Skeletal muscle satellite cell (primary cell): ENCODE results near the gene ZNF182. TPM values are rescaled to one million over a fixed set of nuclear protein-coding genes. Genes with fewer than 3 reads are reported as not detected.
A peak's percentile ranks its signal among the peaks of the same experiment; 100 is the strongest.
"Not testable (repeated sequence)": the region's sequence is repeated elsewhere in the genome, so short reads cannot be mapped to it uniquely, and the experiment has no call there.

Experiments
- H3K27me3 ChIP-seq: 2 replicates; pipeline ENCODE4 v1.7.0; 2013; ENCODE audit warnings: low read length; ENCODE audit not compliant: control insufficient read depth, insufficient read depth
- H3K36me3 ChIP-seq: 2 replicates; pipeline ENCODE4 v1.7.0; 2013; ENCODE audit warnings: mild to moderate bottlenecking, control low read depth, low read length; ENCODE audit not compliant: insufficient read depth
- H3K4me1 ChIP-seq: 2 replicates; pipeline ENCODE4 v1.7.0; 2013; ENCODE audit warnings: low read length; ENCODE audit not compliant: control insufficient read depth, insufficient read depth
- H3K4me2 ChIP-seq: 2 replicates; pipeline ENCODE4 v1.7.0; 2013; ENCODE audit warnings: mild to moderate bottlenecking, low read length
- H3K4me3 ChIP-seq: 2 replicates; pipeline ENCODE4 v1.7.0; 2013; ENCODE audit warnings: low read length
- H3K9ac ChIP-seq: 2 replicates; pipeline ENCODE4 v1.7.0; 2013; ENCODE audit warnings: mild to moderate bottlenecking, low read depth, low read length, moderate library complexity
- H3K9me3 ChIP-seq: replicated peaks from 2 replicates; pipeline ENCODE4 v1.7.0; 2013; ENCODE audit warnings: mild to moderate bottlenecking, control low read depth, low read length
- total RNA-seq: library from RNA; depleted of rRNA; stranded (reverse); fragments of >200 nt; gene quantifications from 2 replicates; pipeline ENCODE4 v1.2.3, GENCODE V29; 2012; rRNA removed

The ZNF182 gene
- total RNA-seq, result 2.0 and 2.5 TPM in 2 replicates

GRCh38 chrX:48003758-48004457 is at the start of gene ZNF182:
ZNF182 (minus strand) TSS chrX:48003989; CDS start chrX:48002609, 1,380 bp downstream.
- H3K9me3 ChIP-seq, result no peaks in the 10 kb centered on the region
- H3K9ac ChIP-seq, result peak within 1 kb of the TSS; percentile 86
- H3K27me3 ChIP-seq, result no peaks in the 10 kb centered on the region
- H3K4me3 ChIP-seq, result peak within 1 kb of the TSS; percentile 79
- peak within 1 kb of the TSS; percentile 96 for H3K4me2 ChIP-seq
- no peaks in the 10 kb centered on the region for H3K4me1 ChIP-seq
- H3K36me3 ChIP-seq, result no peaks in the 10 kb centered on the region

- H3K4me2 ChIP-seq, result no peak overlapping the region
- no peaks in the 10 kb centered on the region for H3K27me3 ChIP-seq
- H3K9ac ChIP-seq, result no peak overlapping the region
- peaks cover 4% of the 10 kb centered on the region for H3K4me1 ChIP-seq
- no peak overlapping the region for H3K4me3 ChIP-seq
- H3K9me3 ChIP-seq, result no peaks in the 10 kb centered on the region
- no peaks in the 10 kb centered on the region for H3K36me3 ChIP-seq
Observed at GRCh38 chrX:48046846-48047245, 43.1 kb upstream of the ZNF182 start.

- Histone ChIP-seq H3K4me3 (no peak overlapping the region), H3K9ac (no peak overlapping the region), H3K36me3 (no peaks in the 10 kb centered on the region), H3K4me1 (peaks cover 4% of the 10 kb centered on the region), H3K9me3 (no peaks in the 10 kb centered on the region), H3K4me2 (no peak overlapping the region), H3K27me3 (no peaks in the 10 kb centered on the region)
Observed at GRCh38 chrX:48045410-48046311, 41.9 kb upstream of the ZNF182 start.

GRCh38 chrX:48043056-48043455 is 39.3 kb upstream of the ZNF182 start:
- Histone ChIP-seq H3K9me3 (no peaks in the 10 kb centered on the region), H3K4me2 (no peak overlapping the region), H3K27me3 (no peaks in the 10 kb centered on the region), H3K4me3 (no peak overlapping the region), H3K9ac (no peak overlapping the region), H3K36me3 (no peaks in the 10 kb centered on the region), H3K4me1 (peaks cover 4% of the 10 kb centered on the region)

- Histone ChIP-seq H3K4me1 (no peaks in the 10 kb centered on the region), H3K9me3 (no peaks in the 10 kb centered on the region), H3K27me3 (no peaks in the 10 kb centered on the region), H3K36me3 (no peaks in the 10 kb centered on the region), H3K9ac (no peak overlapping the region), H3K4me2 (no peak overlapping the region), H3K4me3 (no peak overlapping the region)
Observed at GRCh38 chrX:48035891-48036290, 32.1 kb upstream of the ZNF182 start.

- H3K36me3 ChIP-seq, H3K4me2 ChIP-seq, H3K4me3 ChIP-seq: not testable (repeated sequence)
Observed at GRCh38 chrX:48030641-48031173, 26.9 kb upstream of the ZNF182 start.

GRCh38 chrX:48030237-48030636 is 26.4 kb upstream of the ZNF182 start:
- Histone ChIP-seq H3K27me3 (no peaks in the 10 kb centered on the region), H3K36me3 (no peaks in the 10 kb centered on the region), H3K4me3 (no peak overlapping the region), H3K4me1 (no peaks in the 10 kb centered on the region), H3K9ac (no peak overlapping the region), H3K9me3 (no peaks in the 10 kb centered on the region), H3K4me2 (no peak overlapping the region)

More at GRCh38 chrX:48030641-48031173, 26.9 kb upstream of the ZNF182 start:
- H3K4me1 ChIP-seq, H3K9me3 ChIP-seq, H3K27me3 ChIP-seq, H3K9ac ChIP-seq: not testable (repeated sequence)

- Histone ChIP-seq H3K9me3 (no peaks in the 10 kb centered on the region), H3K4me3 (no peak overlapping the region), H3K27me3 (no peaks in the 10 kb centered on the region), H3K4me2 (no peak overlapping the region), H3K36me3 (no peaks in the 10 kb centered on the region), H3K4me1 (no peaks in the 10 kb centered on the region), H3K9ac (no peak overlapping the region)
Observed at GRCh38 chrX:48028091-48028490, 24.3 kb upstream of the ZNF182 start.

GRCh38 chrX:48027545-48027944 is 23.8 kb upstream of the ZNF182 start:
- H3K27me3 ChIP-seq, H3K9me3 ChIP-seq, H3K4me1 ChIP-seq, H3K36me3 ChIP-seq, H3K4me2 ChIP-seq, H3K9ac ChIP-seq, H3K4me3 ChIP-seq: not testable (repeated sequence)

- Histone ChIP-seq H3K9ac (no peak overlapping the region), H3K4me3 (no peak overlapping the region), H3K4me2 (no peak overlapping the region), H3K9me3 (no peaks in the 10 kb centered on the region), H3K36me3 (no peaks in the 10 kb centered on the region), H3K4me1 (no peaks in the 10 kb centered on the region), H3K27me3 (no peaks in the 10 kb centered on the region)
Observed at GRCh38 chrX:48025561-48025960, 21.8 kb upstream of the ZNF182 start.

GRCh38 chrX:48022738-48023137 is 18.9 kb upstream of the ZNF182 start:
- H3K9ac ChIP-seq, result no peak overlapping the region
- no peaks in the 10 kb centered on the region for H3K36me3 ChIP-seq
- no peak overlapping the region for H3K4me3 ChIP-seq
- no peak overlapping the region for H3K4me2 ChIP-seq
- no peaks in the 10 kb centered on the region for H3K27me3 ChIP-seq
- H3K4me1 ChIP-seq, result no peaks in the 10 kb centered on the region
- H3K9me3 ChIP-seq, result no peaks in the 10 kb centered on the region
